NCI-H524 treated with DMSO at 0.1 percent for 48 hours (cell line): ENCODE data around the gene SASH1.

Experiments used
- DNase-seq: peaks from one replicate; lab custom pipeline; 2025; lab: John Stamatoyannopoulos, UW

SASH1 gene

GRCh38 chr6:148593130-148593812, 250.6 kb downstream of the SASH1 start:
- no peak for DNase-seq

- DNase-seq = no peak
These were observed 251.2 kb downstream of the SASH1 start for GRCh38 chr6:148593813-148594170.

GRCh38 chr6:148595550-148595949, 252.9 kb downstream of the SASH1 start:
- DNase-seq = no peak

- DNase-seq = no peak
These were observed 254.3 kb downstream of the SASH1 start for GRCh38 chr6:148596891-148597455.

GRCh38 chr6:148598724-148599123, 256.1 kb downstream of the SASH1 start:
- DNase-seq = no peak

GRCh38 chr6:148599967-148600426, 257.4 kb downstream of the SASH1 start:
- no peak for DNase-seq
